Hematopoietic multipotent progenitor cell treated with erythropoietin and hydrocortisone succinate and interleukin-3 and kit ligand, for 8 days (in vitro differentiated cells): ENCODE data around the gene RCBTB1.
"Not testable (repeated sequence)": the region's sequence is repeated elsewhere in the genome, so short reads cannot be mapped to it uniquely, and the experiment has no call there.

Experiments used
- DNase-seq: peaks from one replicate; pipeline ENCODE4 v3.0.0-alpha.2; 2015

Gene RCBTB1

GRCh38 chr13:49602615-49603014 lies 17.3 kb upstream of the RCBTB1 start:
- DNase-seq = not testable (repeated sequence)

GRCh38 chr13:49602005-49602404 lies 16.6 kb upstream of the RCBTB1 start:
- DNase-seq = no peak

GRCh38 chr13:49597043-49597641 lies 11.8 kb upstream of the RCBTB1 start:
- DNase-seq = peak; percentile 87

GRCh38 chr13:49596221-49596620 lies 10.9 kb upstream of the RCBTB1 start:
- peak; percentile 82 for DNase-seq

- DNase-seq = no peak
These were observed 9.2 kb upstream of the RCBTB1 start for GRCh38 chr13:49594576-49594975.

GRCh38 chr13:49593876-49594275 lies 8.5 kb upstream of the RCBTB1 start:
- DNase-seq = not testable (repeated sequence)

GRCh38 chr13:49590714-49591113 lies 5.4 kb upstream of the RCBTB1 start:
- not testable (repeated sequence) for DNase-seq

GRCh38 chr13:49587311-49587847 lies 2.0 kb upstream of the RCBTB1 start:
- DNase-seq = peak; percentile 16

GRCh38 chr13:49586717-49587116 lies 1.4 kb upstream of the RCBTB1 start:
- no peak for DNase-seq

GRCh38 chr13:49584771-49585182 lies 581 bp downstream of the RCBTB1 start:
- peak; percentile 27 for DNase-seq

GRCh38 chr13:49580980-49581680 lies 4.2 kb downstream of the RCBTB1 start:
- no peak for DNase-seq

GRCh38 chr13:49579501-49579900 lies 5.9 kb downstream of the RCBTB1 start:
- no peak for DNase-seq

- DNase-seq = no peak
These were observed 13.8 kb downstream of the RCBTB1 start for GRCh38 chr13:49571299-49572240.

GRCh38 chr13:49569993-49570689 lies 15.2 kb downstream of the RCBTB1 start:
- DNase-seq = no peak

- peak; percentile 73 for DNase-seq
These were observed 17.9 kb downstream of the RCBTB1 start for GRCh38 chr13:49567491-49567890.

- DNase-seq = peak; percentile 42
These were observed 18.9 kb downstream of the RCBTB1 start for GRCh38 chr13:49566461-49566860.

- DNase-seq = not testable (repeated sequence)
These were observed 19.9 kb downstream of the RCBTB1 start for GRCh38 chr13:49565461-49565860.

- no peak for DNase-seq
These were observed 21.8 kb downstream of the RCBTB1 start for GRCh38 chr13:49563516-49563915.

GRCh38 chr13:49561062-49561410 lies 24.3 kb downstream of the RCBTB1 start:
- no peak for DNase-seq

GRCh38 chr13:49560270-49561061 lies 24.9 kb downstream of the RCBTB1 start:
- peak; percentile 54 for DNase-seq

- no peak for DNase-seq
These were observed 26.4 kb downstream of the RCBTB1 start for GRCh38 chr13:49559006-49559405.

GRCh38 chr13:49554387-49554786 lies 31.0 kb downstream of the RCBTB1 start:
- DNase-seq = no peak
